Measurements from ENCODE around the gene GLI3. TPM values are rescaled to one million over a fixed set of nuclear protein-coding genes. Genes with fewer than 3 reads are reported as not detected.
A peak's percentile ranks its signal among the peaks of the same experiment; 100 is the strongest.

GLI3 gene
- total and polyA plus RNA-seq, 11 donors = 0.50 to 14.4 (median 5.7) TPM

GRCh38 chr7:42232275-42232674, 4.7 kb downstream of the GLI3 start:
- intact Hi-C loops (cut with DNase I) = loop anchor here in 3 of 10 donors (10.0 kb wide), 3 partner anchors 247 to 463 kb away; no protein-coding TSS in a partner anchor
- 86 to 88% (median 86%) methylated on average over 4 of the region's 4 CpGs for WGBS, 4 donors
- Histone ChIP-seq H3K27ac (peak overlapping the region in 1 of 12 donors; percentile 20), H3K4me1 (peaks cover 0 to 22% (median 7%) of the 10 kb centered on the region in 12 donors), H3K27me3 (peaks cover 0 to 55% (median 0%) of the 10 kb centered on the region in 9 donors), H3K9me3 (no peaks in the 10 kb centered on the region), H3K4me3 (no peak overlapping the region), H3K36me3 (no peaks in the 10 kb centered on the region)
- TF ChIP-seq CTCF (IDR thresholded peaks at IDR 0.05) (no peak), POLR2A (IDR thresholded peaks at IDR 0.05) (no peak)
- ATAC-seq = no peak
- no peak for DNase-seq

GRCh38 chr7:42231043-42231787, 5.8 kb downstream of the GLI3 start:
- intact Hi-C loops (cut with DNase I) = loop anchor here in 3 of 10 donors (10.0 kb wide), 3 partner anchors 246 to 464 kb away; no protein-coding TSS in a partner anchor
- WGBS, 4 donors = 81 to 90% (median 85%) methylated on average over 1 of the region's 1 CpG
- Histone ChIP-seq H3K4me1 (peaks cover 0 to 22% (median 7%) of the 10 kb centered on the region in 12 donors), H3K36me3 (no peaks in the 10 kb centered on the region), H3K27ac (no peak overlapping the region), H3K9me3 (no peaks in the 10 kb centered on the region), H3K4me3 (no peak overlapping the region), H3K27me3 (peaks cover 0 to 58% (median 0%) of the 10 kb centered on the region in 9 donors)
- DNase-seq = no peak
- no peak for ATAC-seq
- no peak for TF ChIP-seq POLR2A (IDR thresholded peaks at IDR 0.05)
- no peak for TF ChIP-seq CTCF (IDR thresholded peaks at IDR 0.05)

GRCh38 chr7:42227936-42228591, 8.9 kb downstream of the GLI3 start:
- Histone ChIP-seq H3K4me1 (peaks cover 0 to 14% (median 1%) of the 10 kb centered on the region in 12 donors), H3K9me3 (no peaks in the 10 kb centered on the region), H3K4me3 (peak overlapping the region in 10 of 12 donors; percentile 20 to 50 (median 38)), H3K27me3 (peaks cover 0 to 33% (median 0%) of the 10 kb centered on the region in 9 donors), H3K36me3 (no peaks in the 10 kb centered on the region), H3K27ac (peak overlapping the region in 1 of 12 donors; percentile 25)
- ATAC-seq = peak in 3 of 4 donors; percentile 65 to 93 (median 69)
- intact Hi-C loops (cut with DNase I) = no loop called here
- TF ChIP-seq POLR2A (IDR thresholded peaks at IDR 0.05) (no peak), CTCF (IDR thresholded peaks at IDR 0.05) (no peak)
- WGBS, 4 donors = 16 to 48% (median 25%) methylated on average over 21 to 51 of the region's 51 CpGs
- DNase-seq = peak in 3 of 5 donors; percentile 13 to 50 (median 38)

- TF ChIP-seq POLR2A (IDR thresholded peaks at IDR 0.05) = no peak
- no peak for TF ChIP-seq CTCF (IDR thresholded peaks at IDR 0.05)
- Histone ChIP-seq H3K9me3 (no peaks in the 10 kb centered on the region), H3K27me3 (peaks cover 0 to 33% (median 0%) of the 10 kb centered on the region in 9 donors), H3K4me3 (peak overlapping the region in 9 of 12 donors; percentile 20 to 50 (median 39)), H3K36me3 (no peaks in the 10 kb centered on the region), H3K4me1 (peaks cover 0 to 14% (median 1%) of the 10 kb centered on the region in 12 donors), H3K27ac (peak overlapping the region in 1 of 12 donors; percentile 25)
- intact Hi-C loops (cut with DNase I) = no loop called here
- no peak for ATAC-seq
- 66 to 88% (median 81%) methylated on average over 13 of the region's 13 CpGs for WGBS, 4 donors
- no peak for DNase-seq
Observed at GRCh38 chr7:42227541-42227935, 9.5 kb downstream of the GLI3 start.

Measured in heart left ventricle (tissue), 16 donors.